ENCODE data around the gene ZMYND19.

ZMYND19 gene

GRCh38 chr9:137610944-137611343 is 20.6 kb upstream of the ZMYND19 start:
- H3K27ac ChIP-seq (replicated peaks; ENCODE audit: low read length) = no peak overlapping the region
- no peak overlapping the region for H3K4me3 ChIP-seq (ENCODE audit: low read length in 2 of 2)
- no peak for DNase-seq (ENCODE audit: low spot score)
- no peak overlapping the region for H2AFZ ChIP-seq (ENCODE audit: low read length)
- H2BK15ac ChIP-seq (ENCODE audit: low read length) = no peak overlapping the region
- H3K18ac ChIP-seq (ENCODE audit: low read length) = no peak overlapping the region
- no peak overlapping the region for H3K9ac ChIP-seq (ENCODE audit: low read depth, low read length, poor library complexity)
- no peak overlapping the region for H3K4me2 ChIP-seq (ENCODE audit: insufficient read depth, low read length, poor library complexity, severe bottlenecking)
- H2BK120ac ChIP-seq (ENCODE audit: low read depth, low read length) = no peak overlapping the region
- H3K79me1 ChIP-seq (ENCODE audit: low read depth, low read length) = peaks cover 15% of the 10 kb centered on the region
- no peak overlapping the region for H2BK12ac ChIP-seq (ENCODE audit: low read length)
- H3K36me3 ChIP-seq (replicated peaks in 1 of 2; ENCODE audit: control insufficient read depth in 2 of 2, insufficient read depth in 2 of 2, low read length in 2 of 2) = peaks cover 18 to 28% of the 10 kb centered on the region in 2 donors
- no peak overlapping the region for H2BK5ac ChIP-seq (ENCODE audit: low read length)
- no peak overlapping the region for H3K14ac ChIP-seq (ENCODE audit: low read length)
- H3K4ac ChIP-seq (ENCODE audit: low read length) = no peak overlapping the region
- no peak overlapping the region for H2AK5ac ChIP-seq (ENCODE audit: low read depth, low read length)
- no peaks in the 10 kb centered on the region for H3K27me3 ChIP-seq (ENCODE audit: control insufficient read depth in 3 of 3, insufficient read depth in 3 of 3, low read depth in 1 of 3, low read length in 3 of 3)
- no peak overlapping the region for H4K8ac ChIP-seq (ENCODE audit: low read depth, low read length)
- no peak overlapping the region for H3K23ac ChIP-seq (ENCODE audit: low read depth, low read length, poor library complexity)
- no peaks in the 10 kb centered on the region for H3K9me3 ChIP-seq (replicated peaks in 1 of 2; ENCODE audit: control insufficient read depth in 2 of 2, insufficient read depth in 1 of 2, low read depth in 1 of 2, low read length in 2 of 2)
- WGBS, 2 donors (ENCODE audit: extremely low coverage in 2 of 2, insufficient read length in 2 of 2, insufficient replicate concordance in 1 of 2) = no CpG with 5 or more reads among the region's 6 CpGs
- H3K4me1 ChIP-seq (ENCODE audit: control insufficient read depth in 2 of 2, insufficient read depth in 1 of 2, low read depth in 1 of 2, low read length in 2 of 2) = peaks cover 10 to 13% of the 10 kb centered on the region in 2 donors
- no peak overlapping the region for H4K91ac ChIP-seq (ENCODE audit: low read depth, low read length, poor library complexity)

- peak overlapping the region; percentile 4 for H2BK12ac ChIP-seq (ENCODE audit: low read length)
- no CpG with 5 or more reads among the region's 17 CpGs for WGBS, 2 donors (ENCODE audit: extremely low coverage in 2 of 2, insufficient read length in 2 of 2, insufficient replicate concordance in 1 of 2)
Measured at GRCh38 chr9:137607141-137607857, 17.0 kb upstream of the ZMYND19 start.

GRCh38 chr9:137606734-137607138 is 16.4 kb upstream of the ZMYND19 start:
- no peak overlapping the region for H2BK12ac ChIP-seq (ENCODE audit: low read length)
- H3K79me1 ChIP-seq (ENCODE audit: low read depth, low read length) = peaks cover 7% of the 10 kb centered on the region
- H3K4me2 ChIP-seq (ENCODE audit: insufficient read depth, low read length, poor library complexity, severe bottlenecking) = peak overlapping the region; percentile 86
- no CpG with 5 or more reads among the region's 13 CpGs for WGBS, 2 donors (ENCODE audit: extremely low coverage in 2 of 2, insufficient read length in 2 of 2, insufficient replicate concordance in 1 of 2)
- H2BK120ac ChIP-seq (ENCODE audit: low read depth, low read length) = no peak overlapping the region
- H3K27ac ChIP-seq (replicated peaks; ENCODE audit: low read length) = no peak overlapping the region
- H3K4me3 ChIP-seq (ENCODE audit: low read length in 2 of 2) = peak overlapping the region; percentile 85 to 90
- no peaks in the 10 kb centered on the region for H3K36me3 ChIP-seq (replicated peaks in 1 of 2; ENCODE audit: control insufficient read depth in 2 of 2, insufficient read depth in 2 of 2, low read length in 2 of 2)
- DNase-seq (ENCODE audit: low spot score) = no peak
- peak overlapping the region; percentile 93 for H3K9ac ChIP-seq (ENCODE audit: low read depth, low read length, poor library complexity)
- no peak overlapping the region for H2BK15ac ChIP-seq (ENCODE audit: low read length)
- H3K4ac ChIP-seq (ENCODE audit: low read length) = no peak overlapping the region
- no peaks in the 10 kb centered on the region for H3K9me3 ChIP-seq (replicated peaks in 1 of 2; ENCODE audit: control insufficient read depth in 2 of 2, insufficient read depth in 1 of 2, low read depth in 1 of 2, low read length in 2 of 2)
- peaks cover 13 to 16% of the 10 kb centered on the region in 2 donors for H3K4me1 ChIP-seq (ENCODE audit: control insufficient read depth in 2 of 2, insufficient read depth in 1 of 2, low read depth in 1 of 2, low read length in 2 of 2)
- H3K23ac ChIP-seq (ENCODE audit: low read depth, low read length, poor library complexity) = peak overlapping the region; percentile 98
- H3K18ac ChIP-seq (ENCODE audit: low read length) = peak overlapping the region; percentile 74
- H4K8ac ChIP-seq (ENCODE audit: low read depth, low read length) = no peak overlapping the region
- no peak overlapping the region for H2AFZ ChIP-seq (ENCODE audit: low read length)
- H4K91ac ChIP-seq (ENCODE audit: low read depth, low read length, poor library complexity) = no peak overlapping the region
- peak overlapping the region; percentile 85 for H2AK5ac ChIP-seq (ENCODE audit: low read depth, low read length)
- no peak overlapping the region for H2BK5ac ChIP-seq (ENCODE audit: low read length)
- peaks cover 0 to 8% (median 5%) of the 10 kb centered on the region in 3 experiments for H3K27me3 ChIP-seq (ENCODE audit: control insufficient read depth in 3 of 3, insufficient read depth in 3 of 3, low read depth in 1 of 3, low read length in 3 of 3)
- no peak overlapping the region for H3K14ac ChIP-seq (ENCODE audit: low read length)

More at GRCh38 chr9:137607141-137607857, 17.0 kb upstream of the ZMYND19 start:
- H3K36me3 ChIP-seq (replicated peaks in 1 of 2; ENCODE audit: control insufficient read depth in 2 of 2, insufficient read depth in 2 of 2, low read length in 2 of 2) = no peaks in the 10 kb centered on the region
- H3K79me1 ChIP-seq (ENCODE audit: low read depth, low read length) = peaks cover 7% of the 10 kb centered on the region
- no peak overlapping the region for H4K8ac ChIP-seq (ENCODE audit: low read depth, low read length)
- H3K23ac ChIP-seq (ENCODE audit: low read depth, low read length, poor library complexity) = peak overlapping the region; percentile 98
- H2BK5ac ChIP-seq (ENCODE audit: low read length) = no peak overlapping the region
- no peak overlapping the region for H3K18ac ChIP-seq (ENCODE audit: low read length)
- H2BK120ac ChIP-seq (ENCODE audit: low read depth, low read length) = no peak overlapping the region
- H2AFZ ChIP-seq (ENCODE audit: low read length) = no peak overlapping the region
- H2AK5ac ChIP-seq (ENCODE audit: low read depth, low read length) = peak overlapping the region; percentile 85
- no peak overlapping the region for H3K4ac ChIP-seq (ENCODE audit: low read length)
- peak overlapping the region; percentile 9 for H3K14ac ChIP-seq (ENCODE audit: low read length)
- peak overlapping the region; percentile 93 for H3K9ac ChIP-seq (ENCODE audit: low read depth, low read length, poor library complexity)
- H4K91ac ChIP-seq (ENCODE audit: low read depth, low read length, poor library complexity) = no peak overlapping the region
- H3K4me2 ChIP-seq (ENCODE audit: insufficient read depth, low read length, poor library complexity, severe bottlenecking) = no peak overlapping the region
- no peak overlapping the region for H3K4me3 ChIP-seq (ENCODE audit: low read length in 2 of 2)
- H3K27ac ChIP-seq (replicated peaks; ENCODE audit: low read length) = no peak overlapping the region
- no peak for DNase-seq (ENCODE audit: low spot score)
- no peak overlapping the region for H2BK15ac ChIP-seq (ENCODE audit: low read length)
- peaks cover 0 to 8% (median 5%) of the 10 kb centered on the region in 3 experiments for H3K27me3 ChIP-seq (ENCODE audit: control insufficient read depth in 3 of 3, insufficient read depth in 3 of 3, low read depth in 1 of 3, low read length in 3 of 3)
- no peaks in the 10 kb centered on the region for H3K9me3 ChIP-seq (replicated peaks in 1 of 2; ENCODE audit: control insufficient read depth in 2 of 2, insufficient read depth in 1 of 2, low read depth in 1 of 2, low read length in 2 of 2)
- H3K4me1 ChIP-seq (ENCODE audit: control insufficient read depth in 2 of 2, insufficient read depth in 1 of 2, low read depth in 1 of 2, low read length in 2 of 2) = peaks cover 13 to 16% of the 10 kb centered on the region in 2 donors

GRCh38 chr9:137606005-137606621 is 15.8 kb upstream of the ZMYND19 start:
- no peak overlapping the region for H4K8ac ChIP-seq (ENCODE audit: low read depth, low read length)
- no peak overlapping the region for H2BK5ac ChIP-seq (ENCODE audit: low read length)
- H3K18ac ChIP-seq (ENCODE audit: low read length) = peak overlapping the region; percentile 93
- no peak overlapping the region for H4K91ac ChIP-seq (ENCODE audit: low read depth, low read length, poor library complexity)
- H2AFZ ChIP-seq (ENCODE audit: low read length) = peak overlapping the region; percentile 95
- peak overlapping the region; percentile 41 for H2BK12ac ChIP-seq (ENCODE audit: low read length)
- no peaks in the 10 kb centered on the region for H3K9me3 ChIP-seq (replicated peaks in 1 of 2; ENCODE audit: control insufficient read depth in 2 of 2, insufficient read depth in 1 of 2, low read depth in 1 of 2, low read length in 2 of 2)
- no peak overlapping the region for H2BK120ac ChIP-seq (ENCODE audit: low read depth, low read length)
- no CpG with 5 or more reads among the region's 57 CpGs for WGBS, 2 donors (ENCODE audit: extremely low coverage in 2 of 2, insufficient read length in 2 of 2, insufficient replicate concordance in 1 of 2)
- peak overlapping the region; percentile 93 for H3K9ac ChIP-seq (ENCODE audit: low read depth, low read length, poor library complexity)
- H3K4me2 ChIP-seq (ENCODE audit: insufficient read depth, low read length, poor library complexity, severe bottlenecking) = peak overlapping the region; percentile 86
- H2BK15ac ChIP-seq (ENCODE audit: low read length) = peak overlapping the region; percentile 26
- peak overlapping the region; percentile 78 for H3K27ac ChIP-seq (replicated peaks; ENCODE audit: low read length)
- H3K79me1 ChIP-seq (ENCODE audit: low read depth, low read length) = peaks cover 6% of the 10 kb centered on the region
- peak overlapping the region; percentile 98 for H3K23ac ChIP-seq (ENCODE audit: low read depth, low read length, poor library complexity)
- H3K36me3 ChIP-seq (replicated peaks in 1 of 2; ENCODE audit: control insufficient read depth in 2 of 2, insufficient read depth in 2 of 2, low read length in 2 of 2) = no peaks in the 10 kb centered on the region
- H3K4me3 ChIP-seq (ENCODE audit: low read length in 2 of 2) = peak overlapping the region; percentile 85 to 90
- H2AK5ac ChIP-seq (ENCODE audit: low read depth, low read length) = peak overlapping the region; percentile 85
- peak overlapping the region; percentile 56 for H3K14ac ChIP-seq (ENCODE audit: low read length)
- H3K27me3 ChIP-seq (ENCODE audit: control insufficient read depth in 3 of 3, insufficient read depth in 3 of 3, low read depth in 1 of 3, low read length in 3 of 3) = peaks cover 0 to 8% (median 5%) of the 10 kb centered on the region in 3 experiments
- no peak for DNase-seq (ENCODE audit: low spot score)
- H3K4ac ChIP-seq (ENCODE audit: low read length) = no peak overlapping the region
- H3K4me1 ChIP-seq (ENCODE audit: control insufficient read depth in 2 of 2, insufficient read depth in 1 of 2, low read depth in 1 of 2, low read length in 2 of 2) = peaks cover 13 to 16% of the 10 kb centered on the region in 2 donors
